Thyroid gland (tissue), 4 donors: ENCODE measurements around the gene PBX1. TPM values are rescaled to one million over a fixed set of nuclear protein-coding genes. Genes with fewer than 3 reads are reported as not detected.

Experiments used
- DNase-seq, 2 donors: peaks; one replicate each; pipeline ENCODE4 v3.0.0-alpha.2; 2019
- H3K27ac ChIP-seq, 3 donors: fragments of 200-600 bp; sonication (generic); 1 replicate in 2 of 3; 2 replicates in 1 of 3; pipeline ENCODE4 v1.5.1; 2016 to 2019; ENCODE audit warnings: mild to moderate bottlenecking in 1 of 3, moderate library complexity in 1 of 3
- H3K27me3 ChIP-seq: fragments of 200-600 bp; sonication (generic); one replicate; pipeline ENCODE4 v1.5.1; 2019
- H3K36me3 ChIP-seq, 2 donors: fragments of 200-600 bp; sonication (generic); one replicate each; pipeline ENCODE4 v1.5.1; 2016 to 2019
- H3K4me1 ChIP-seq, 2 donors: fragments of 200-600 bp; sonication (generic); one replicate each; pipeline ENCODE4 v1.5.1; 2017 to 2019
- H3K4me3 ChIP-seq, 3 donors: fragments of 200-600 bp; sonication (generic); replicated peaks in 1 of 3; 1 replicate in 2 of 3; 2 replicates in 1 of 3; pipeline ENCODE4 v1.5.1; 2016; ENCODE audit warnings: mild to moderate bottlenecking in 1 of 3
- H3K9me3 ChIP-seq: fragments of 200-600 bp; sonication (generic); one replicate; pipeline ENCODE4 v1.5.1; 2017
- POLR2A ChIP-seq, 2 donors: fragments of 450-650 bp; IDR thresholded peaks; one replicate each; pipeline ENCODE4 v1.6.1; 2017; ENCODE audit warnings: antibody characterized with exemption in 2 of 2, mild to moderate bottlenecking in 2 of 2, moderate library complexity in 1 of 2
- WGBS, 2 donors: methylation state at CpG; one replicate each; pipeline ENCODE4 v1.1.5; 2017; 5-methylcytosine and 5-hydroxymethylcytosine counted together
- intact Hi-C: fragments of 100-400 bp; cut with DNase I; formaldehyde crosslinking; loops from one replicate; pipeline ENCODE4 v1.15.1; 2023
- total RNA-seq, 4 donors: library from RNA; depleted of rRNA; stranded (reverse); fragments of >200 nt; gene quantifications; one replicate each; pipeline ENCODE4 v1.2.3, GENCODE V29; 2016
- TF ChIP-seq, protein P1 (sequence below), 6 experiments: fragments of 200-600 bp in 3 of 6; fragments of 450-650 bp in 3 of 6; sonication (generic) in 3 of 6; IDR thresholded peaks; one replicate each; pipeline ENCODE4 v1.5.1; 2016 to 2019; ENCODE audit warnings: antibody characterized with exemption in 6 of 6, mild to moderate bottlenecking in 2 of 6, inconsistent platforms in 1 of 6, moderate library complexity in 1 of 6

Gene PBX1
- total RNA-seq, 4 donors from 2014 or later = 79.0 to 159 (median 102) TPM

DNA sequence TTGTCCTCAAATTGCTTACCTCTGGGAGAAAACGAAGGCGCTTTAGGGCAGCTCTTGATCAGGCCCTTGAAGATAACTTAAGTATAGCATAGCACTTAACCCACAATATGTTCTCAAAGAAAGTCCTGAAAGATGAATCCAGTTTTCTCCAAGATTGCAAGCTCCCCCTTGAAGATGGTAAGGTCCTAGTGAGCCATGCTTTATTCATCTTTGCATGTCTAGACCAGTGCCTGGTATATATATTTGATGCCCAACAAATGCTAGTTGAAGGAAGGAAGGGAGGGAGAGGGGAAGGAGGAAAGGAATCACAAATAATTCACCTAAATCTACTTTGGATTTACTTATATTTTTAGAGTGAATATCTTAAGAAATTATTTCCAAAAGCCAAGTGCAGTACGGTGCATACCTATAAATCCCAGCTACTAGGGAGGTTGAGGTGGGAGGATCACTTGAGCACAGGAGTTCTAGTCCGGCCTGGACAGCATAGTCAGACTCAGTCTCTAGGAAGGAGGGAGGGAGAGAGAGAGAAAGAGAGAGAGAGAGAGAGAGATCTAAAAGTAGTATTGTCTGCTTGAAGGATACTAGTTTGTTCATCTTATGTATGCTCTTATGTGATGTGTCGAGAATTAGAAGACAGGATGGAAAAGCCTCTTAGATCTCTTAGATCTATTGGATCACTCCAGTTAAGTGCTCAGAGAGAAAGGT lies 25.0 kb downstream of the PBX1 start:
- DNase-seq = no peak
- H3K4me1 ChIP-seq = peaks cover 29 to 33% of the 10 kb centered on the region in 2 donors
- TF ChIP-seq, protein P1, sequence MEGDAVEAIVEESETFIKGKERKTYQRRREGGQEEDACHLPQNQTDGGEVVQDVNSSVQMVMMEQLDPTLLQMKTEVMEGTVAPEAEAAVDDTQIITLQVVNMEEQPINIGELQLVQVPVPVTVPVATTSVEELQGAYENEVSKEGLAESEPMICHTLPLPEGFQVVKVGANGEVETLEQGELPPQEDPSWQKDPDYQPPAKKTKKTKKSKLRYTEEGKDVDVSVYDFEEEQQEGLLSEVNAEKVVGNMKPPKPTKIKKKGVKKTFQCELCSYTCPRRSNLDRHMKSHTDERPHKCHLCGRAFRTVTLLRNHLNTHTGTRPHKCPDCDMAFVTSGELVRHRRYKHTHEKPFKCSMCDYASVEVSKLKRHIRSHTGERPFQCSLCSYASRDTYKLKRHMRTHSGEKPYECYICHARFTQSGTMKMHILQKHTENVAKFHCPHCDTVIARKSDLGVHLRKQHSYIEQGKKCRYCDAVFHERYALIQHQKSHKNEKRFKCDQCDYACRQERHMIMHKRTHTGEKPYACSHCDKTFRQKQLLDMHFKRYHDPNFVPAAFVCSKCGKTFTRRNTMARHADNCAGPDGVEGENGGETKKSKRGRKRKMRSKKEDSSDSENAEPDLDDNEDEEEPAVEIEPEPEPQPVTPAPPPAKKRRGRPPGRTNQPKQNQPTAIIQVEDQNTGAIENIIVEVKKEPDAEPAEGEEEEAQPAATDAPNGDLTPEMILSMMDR (IDR thresholded peaks at IDR 0.05) = no peak
- no peak overlapping the region for H3K27ac ChIP-seq
- H3K9me3 ChIP-seq = no peaks in the 10 kb centered on the region
- intact Hi-C loops = no loop called here
- no peaks in the 10 kb centered on the region for H3K27me3 ChIP-seq
- no peaks in the 10 kb centered on the region for H3K36me3 ChIP-seq
- 88 to 91% methylated on average over 5 of the region's 5 CpGs for WGBS, 2 donors
- no peak overlapping the region for H3K4me3 ChIP-seq

DNA sequence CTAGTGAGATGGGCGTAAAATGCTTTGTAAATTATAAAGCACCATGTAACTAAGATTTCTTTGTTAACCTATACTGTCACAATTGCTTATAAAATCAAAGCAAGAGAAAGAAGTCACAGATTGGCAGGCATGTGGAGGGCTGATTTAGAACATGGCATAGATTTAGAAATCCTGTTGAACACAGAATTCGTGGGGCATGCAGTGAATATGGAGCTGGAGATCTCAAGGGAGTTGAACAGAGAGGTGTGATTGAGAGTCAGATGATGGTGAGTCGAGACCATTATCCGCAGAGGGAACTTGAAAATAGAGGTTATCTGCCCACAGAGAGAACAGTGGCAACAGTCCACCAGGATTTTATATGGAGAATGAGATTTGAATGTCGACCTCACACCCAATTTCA lies 27.6 kb downstream of the PBX1 start:
- H3K4me1 ChIP-seq = peaks cover 48 to 52% of the 10 kb centered on the region in 2 donors
- H3K27ac ChIP-seq = no peak overlapping the region
- TF ChIP-seq, protein P1 (IDR thresholded peaks at IDR 0.05) = no peak
- TF ChIP-seq POLR2A (IDR thresholded peaks at IDR 0.05) = no peak
- H3K36me3 ChIP-seq = no peaks in the 10 kb centered on the region
- WGBS, 2 donors = 76 to 81% methylated on average over 5 of the region's 5 CpGs
- H3K27me3 ChIP-seq = no peaks in the 10 kb centered on the region
- no peaks in the 10 kb centered on the region for H3K9me3 ChIP-seq
- no peak overlapping the region for H3K4me3 ChIP-seq
- DNase-seq = no peak
- intact Hi-C loops = no loop called here

DNA sequence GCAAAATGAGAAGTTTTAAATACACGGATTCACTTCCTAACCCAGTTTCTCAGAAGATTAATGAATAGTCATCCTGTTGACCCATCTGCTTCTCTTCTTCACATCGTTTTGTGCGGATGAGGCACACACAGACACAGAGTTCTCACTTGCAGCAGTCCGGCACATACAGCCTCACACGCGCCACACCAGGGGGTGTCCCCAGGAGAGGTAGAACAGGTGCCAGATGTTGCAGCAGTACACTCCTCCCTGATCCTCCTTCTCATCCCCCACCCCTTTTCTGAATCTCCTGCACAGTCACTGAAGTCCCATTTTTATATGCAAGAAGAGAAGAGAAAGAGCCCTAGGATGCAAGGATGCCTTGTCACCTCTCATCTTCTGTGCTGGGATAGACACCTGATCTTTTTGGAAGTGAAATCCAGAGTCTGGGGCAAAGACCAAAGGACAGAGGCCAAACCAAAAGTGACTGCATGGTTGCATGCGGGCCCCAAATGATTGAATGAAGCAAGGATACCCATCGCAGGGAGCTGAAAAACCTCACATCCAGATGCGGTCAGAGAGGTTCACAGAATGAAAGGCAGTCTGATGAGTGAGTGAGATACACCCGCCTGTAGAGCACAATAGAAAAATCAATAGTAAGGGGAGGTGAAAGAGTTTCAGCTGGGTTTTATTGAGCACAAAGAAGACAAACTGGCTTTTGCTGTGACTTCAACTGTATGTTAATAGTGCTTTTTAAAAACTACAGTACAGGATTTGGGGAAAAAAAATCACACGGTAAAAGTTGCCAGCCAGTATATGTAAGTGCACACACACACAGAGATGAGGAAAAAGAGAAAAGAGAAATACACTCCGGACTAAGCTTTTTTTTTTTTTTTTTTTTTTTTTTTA lies 28.9 kb downstream of the PBX1 start:
- no peak overlapping the region for H3K4me3 ChIP-seq
- H3K4me1 ChIP-seq = peaks cover 61 to 64% of the 10 kb centered on the region in 2 donors
- no peaks in the 10 kb centered on the region for H3K36me3 ChIP-seq
- TF ChIP-seq, protein P1 (IDR thresholded peaks at IDR 0.05) = no peak
- no peak for TF ChIP-seq POLR2A (IDR thresholded peaks at IDR 0.05)
- intact Hi-C loops = no loop called here
- peak overlapping the region; percentile 28 to 80 (median 79) for H3K27ac ChIP-seq
- DNase-seq = no peak
- no peaks in the 10 kb centered on the region for H3K9me3 ChIP-seq
- no peaks in the 10 kb centered on the region for H3K27me3 ChIP-seq
- 64 to 65% methylated on average over 12 of the region's 12 CpGs for WGBS, 2 donors

DNA sequence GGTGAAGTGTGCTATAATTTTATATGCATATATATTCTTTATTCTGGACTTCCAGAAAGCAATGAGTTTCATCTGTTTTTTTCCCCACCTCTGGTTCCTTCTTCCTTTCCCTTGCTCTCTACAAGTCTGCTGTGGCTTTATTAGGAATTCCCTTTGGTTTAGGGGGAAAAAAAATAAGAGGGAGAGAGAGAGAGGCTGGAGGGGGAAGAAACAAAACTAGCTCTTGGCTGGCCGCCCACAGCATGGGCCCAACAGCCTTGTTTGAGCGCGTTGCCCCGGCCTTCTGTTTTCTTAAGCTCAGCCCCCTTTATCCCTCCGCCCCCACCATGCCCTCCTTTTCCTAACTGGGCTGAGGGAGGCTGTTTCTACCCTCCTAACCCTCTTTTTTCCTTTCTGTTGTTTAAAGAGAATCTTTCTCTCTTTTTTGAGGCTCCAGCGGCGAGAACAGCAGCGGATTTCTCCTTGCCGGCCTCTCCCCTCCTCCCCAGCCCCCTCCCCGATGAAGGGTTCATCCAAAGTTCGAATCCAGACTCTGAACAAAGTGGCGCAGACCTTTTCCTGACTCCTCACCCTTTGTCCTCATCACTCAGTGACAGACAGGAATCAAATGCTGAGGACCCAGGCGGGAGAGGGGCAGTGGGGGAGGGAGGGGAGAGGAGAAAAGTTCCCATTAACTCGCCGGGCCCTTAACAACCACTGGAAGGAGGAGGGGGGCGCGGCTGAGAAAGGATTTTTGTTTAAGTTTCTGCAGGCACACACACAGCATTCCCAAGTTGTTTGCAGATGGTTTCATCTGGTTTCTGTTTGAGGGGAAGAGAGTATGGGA lies 29.7 kb downstream of the PBX1 start:
- Histone ChIP-seq H3K27me3 (no peaks in the 10 kb centered on the region), H3K4me3 (no peak overlapping the region), H3K9me3 (no peaks in the 10 kb centered on the region), H3K36me3 (no peaks in the 10 kb centered on the region), H3K27ac (peak overlapping the region; percentile 79 to 85 (median 80)), H3K4me1 (peaks cover 69% of the 10 kb centered on the region in 2 donors)
- TF ChIP-seq POLR2A (IDR thresholded peaks at IDR 0.05) = no peak
- TF ChIP-seq, protein P1 (IDR thresholded peaks at IDR 0.05) = no peak
- 13 to 16% methylated on average over 17 of the region's 17 CpGs for WGBS, 2 donors
- DNase-seq = peak; percentile 85 to 87
- intact Hi-C loops = no loop called here
